DND-41 (cell line): Measurements from ENCODE around the gene NRARP.

Experiments
- ATAC-seq: fragments of 200-7000 bp; cut with Tn5 transposase; 3 replicates; pipeline ENCODE4 v1.9.1; 2021; ENCODE audit warnings: low read depth; ENCODE audit not compliant: insufficient read depth
- DNase-seq: peaks from one replicate; pipeline ENCODE4 v3.0.0-alpha.2; 2020
- H2AFZ ChIP-seq: 2 replicates; pipeline ENCODE4 v1.6.0; 2012; ENCODE audit warnings: low read depth, low read length
- H3K27ac ChIP-seq: 2 replicates; pipeline ENCODE4 v1.5.1; 2012; ENCODE audit warnings: low read length, inconsistent platforms
- H3K27me3 ChIP-seq: fragments of 200-600 bp; sonication (generic); 2 replicates; pipeline ENCODE4 v1.6.0; 2012; ENCODE audit warnings: low read length, mild to moderate bottlenecking, inconsistent platforms; ENCODE audit not compliant: insufficient read depth, poor library complexity
- H3K36me3 ChIP-seq: 2 replicates; pipeline ENCODE4 v1.5.1; 2012; ENCODE audit warnings: low read length, inconsistent platforms; ENCODE audit not compliant: insufficient read depth
- H3K4me1 ChIP-seq: 2 replicates; pipeline ENCODE4 v1.5.1; 2012; ENCODE audit warnings: mild to moderate bottlenecking, low read length; ENCODE audit not compliant: insufficient read depth
- H3K4me2 ChIP-seq: 2 replicates; pipeline ENCODE4 v1.6.0; 2012; ENCODE audit warnings: mild to moderate bottlenecking, moderate library complexity, low read length, inconsistent platforms; ENCODE audit not compliant: insufficient read depth
- H3K4me3 ChIP-seq, 2 experiments: fragments of 200-600 bp in 1 of 2; shearing (Covaris generic) in 1 of 2; 2 replicates each; pipeline ENCODE4 v1.5.1; 2012 to 2016; ENCODE audit warnings: inconsistent platforms in 2 of 2, low read length in 2 of 2, mild to moderate bottlenecking in 2 of 2, low read depth in 1 of 2, moderate library complexity in 1 of 2
- H3K79me2 ChIP-seq: 2 replicates; pipeline ENCODE4 v1.6.0; 2012; ENCODE audit warnings: low read length, inconsistent platforms; ENCODE audit not compliant: insufficient read depth
- H3K9ac ChIP-seq: 2 replicates; pipeline ENCODE4 v1.6.0; 2012; ENCODE audit warnings: low read depth, mild to moderate bottlenecking, inconsistent platforms, low read length, moderate library complexity
- H3K9me3 ChIP-seq: 2 replicates; pipeline ENCODE4 v1.5.1; 2012; ENCODE audit warnings: low read length, moderate library complexity, mild to moderate bottlenecking, inconsistent platforms; ENCODE audit not compliant: insufficient read depth, severe bottlenecking
- H4K20me1 ChIP-seq: 2 replicates; pipeline ENCODE4 v1.6.0; 2012; ENCODE audit warnings: low read length; ENCODE audit not compliant: insufficient read depth
- EZH2 ChIP-seq: IDR thresholded peaks from 3 replicates; pipeline ENCODE4 v1.6.1; 2012; ENCODE audit warnings: borderline replicate concordance, low read depth, mild to moderate bottlenecking, moderate library complexity, low read length, inconsistent platforms; ENCODE audit not compliant: severe bottlenecking
- TF ChIP-seq, protein P1 (sequence below): IDR thresholded peaks from 2 replicates; pipeline ENCODE4 v1.5.1; 2012; ENCODE audit warnings: borderline replicate concordance, low read length, moderate library complexity, mild to moderate bottlenecking; ENCODE audit not compliant: poor library complexity, severe bottlenecking; ENCODE audit errors: extremely low read depth

NRARP gene

GRCh38 chr9:137317718-137318511, 15.8 kb upstream of the NRARP start:
- TF ChIP-seq, protein P1, sequence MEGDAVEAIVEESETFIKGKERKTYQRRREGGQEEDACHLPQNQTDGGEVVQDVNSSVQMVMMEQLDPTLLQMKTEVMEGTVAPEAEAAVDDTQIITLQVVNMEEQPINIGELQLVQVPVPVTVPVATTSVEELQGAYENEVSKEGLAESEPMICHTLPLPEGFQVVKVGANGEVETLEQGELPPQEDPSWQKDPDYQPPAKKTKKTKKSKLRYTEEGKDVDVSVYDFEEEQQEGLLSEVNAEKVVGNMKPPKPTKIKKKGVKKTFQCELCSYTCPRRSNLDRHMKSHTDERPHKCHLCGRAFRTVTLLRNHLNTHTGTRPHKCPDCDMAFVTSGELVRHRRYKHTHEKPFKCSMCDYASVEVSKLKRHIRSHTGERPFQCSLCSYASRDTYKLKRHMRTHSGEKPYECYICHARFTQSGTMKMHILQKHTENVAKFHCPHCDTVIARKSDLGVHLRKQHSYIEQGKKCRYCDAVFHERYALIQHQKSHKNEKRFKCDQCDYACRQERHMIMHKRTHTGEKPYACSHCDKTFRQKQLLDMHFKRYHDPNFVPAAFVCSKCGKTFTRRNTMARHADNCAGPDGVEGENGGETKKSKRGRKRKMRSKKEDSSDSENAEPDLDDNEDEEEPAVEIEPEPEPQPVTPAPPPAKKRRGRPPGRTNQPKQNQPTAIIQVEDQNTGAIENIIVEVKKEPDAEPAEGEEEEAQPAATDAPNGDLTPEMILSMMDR = no peak
- TF ChIP-seq EZH2 = no peak
- no peak overlapping the region for H3K27ac ChIP-seq

DNA sequence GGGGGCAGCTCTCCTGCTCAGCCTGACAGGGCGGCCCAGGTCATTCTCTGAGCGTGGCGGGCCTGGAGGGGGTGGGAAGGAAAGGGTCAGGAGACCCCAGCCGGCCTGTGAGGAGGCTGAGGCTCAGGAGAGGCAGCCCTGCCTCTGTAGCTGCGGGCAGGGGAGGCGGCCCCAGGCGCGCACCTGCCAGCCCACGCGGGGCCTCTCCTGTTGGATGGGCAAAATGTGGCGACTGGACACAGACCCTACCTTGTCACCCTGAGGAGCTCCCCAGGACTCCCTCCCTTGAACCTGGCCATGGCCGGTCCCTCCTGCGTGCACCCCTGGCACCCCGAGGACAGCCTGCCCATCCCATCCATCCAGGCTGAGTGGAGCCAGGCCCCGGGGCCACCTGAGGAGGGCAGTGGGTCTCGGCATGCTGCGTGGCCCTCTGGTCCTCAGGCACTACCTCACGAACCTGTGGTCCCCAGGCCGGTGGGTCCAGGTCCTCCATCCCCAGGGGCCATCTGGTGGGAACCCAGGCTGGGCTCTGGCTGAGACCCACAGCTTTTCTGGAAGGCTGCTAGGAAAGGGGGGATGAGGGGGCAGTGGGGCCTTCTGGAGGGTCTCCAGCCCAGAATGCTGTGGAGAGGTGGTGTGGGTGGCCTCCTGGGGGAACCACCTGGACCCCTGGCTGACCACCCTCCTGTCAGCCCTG, 15.1 kb upstream of the NRARP start:
- no peak overlapping the region for H3K4me2 ChIP-seq
- no peaks in the 10 kb centered on the region for H3K9me3 ChIP-seq
- H3K9ac ChIP-seq = no peak overlapping the region
- ATAC-seq (no peak), DNase-seq (no peak)
- no peaks in the 10 kb centered on the region for H4K20me1 ChIP-seq
- no peaks in the 10 kb centered on the region for H3K79me2 ChIP-seq
- H3K4me1 ChIP-seq = no peaks in the 10 kb centered on the region
- H3K27me3 ChIP-seq = no peaks in the 10 kb centered on the region
- TF ChIP-seq, protein P1 = no peak
- no peak for TF ChIP-seq EZH2
- H3K36me3 ChIP-seq = no peaks in the 10 kb centered on the region
- H3K27ac ChIP-seq = no peak overlapping the region
- no peak overlapping the region for H2AFZ ChIP-seq
- no peak overlapping the region for H3K4me3 ChIP-seq

More at GRCh38 chr9:137317718-137318511, 15.8 kb upstream of the NRARP start:
- H4K20me1 ChIP-seq = no peaks in the 10 kb centered on the region
- H3K36me3 ChIP-seq = no peaks in the 10 kb centered on the region
- H3K9me3 ChIP-seq = no peaks in the 10 kb centered on the region
- no peak overlapping the region for H3K4me3 ChIP-seq
- H2AFZ ChIP-seq = no peak overlapping the region
- H3K79me2 ChIP-seq = no peaks in the 10 kb centered on the region
- no peak for DNase-seq
- H3K4me1 ChIP-seq = no peaks in the 10 kb centered on the region
- H3K4me2 ChIP-seq = no peak overlapping the region
- H3K27me3 ChIP-seq = no peaks in the 10 kb centered on the region
- no peak for ATAC-seq
- no peak overlapping the region for H3K9ac ChIP-seq

GRCh38 chr9:137316012-137316981, 14.2 kb upstream of the NRARP start:
- ATAC-seq = no peak
- Histone ChIP-seq H3K27ac (no peak overlapping the region), H2AFZ (no peak overlapping the region), H3K9ac (no peak overlapping the region), H3K4me2 (no peak overlapping the region), H3K36me3 (no peaks in the 10 kb centered on the region), H4K20me1 (no peaks in the 10 kb centered on the region), H3K79me2 (no peaks in the 10 kb centered on the region), H3K9me3 (no peaks in the 10 kb centered on the region), H3K27me3 (no peaks in the 10 kb centered on the region), H3K4me1 (no peaks in the 10 kb centered on the region), H3K4me3 (no peak overlapping the region)
- DNase-seq = no peak
- TF ChIP-seq, protein P1 = no peak
- no peak for TF ChIP-seq EZH2
